Skin epidermis (tissue), 12 donors: Measurements from ENCODE around the gene LHFPL2.

ENCODE experiments used
- H3K27ac ChIP-seq, 21 experiments: fragments of 200-600 bp; sonication (generic) in 11 of 21; one replicate each; pipeline ENCODE4 v1.5.0; 2020; ENCODE audit warnings: mild to moderate bottlenecking in 3 of 21, inconsistent platforms in 2 of 21, moderate library complexity in 2 of 21
- H3K4me3 ChIP-seq, 7 experiments: fragments of 200-600 bp; sonication (generic) in 2 of 7; one replicate each; pipeline ENCODE4 v1.5.0; 2020; ENCODE audit warnings: inconsistent platforms in 2 of 7, mild to moderate bottlenecking in 2 of 7, moderate library complexity in 1 of 7

LHFPL2 gene

GRCh38 chr5:78644741-78645300 is 3.8 kb downstream of the LHFPL2 start:
- Histone ChIP-seq H3K27ac (peak overlapping the region in 1 of 21 experiments; percentile 31), H3K4me3 (no peak overlapping the region)

- no peak overlapping the region for H3K27ac ChIP-seq
Measured at GRCh38 chr5:78644129-78644528, 4.4 kb downstream of the LHFPL2 start.

DNA sequence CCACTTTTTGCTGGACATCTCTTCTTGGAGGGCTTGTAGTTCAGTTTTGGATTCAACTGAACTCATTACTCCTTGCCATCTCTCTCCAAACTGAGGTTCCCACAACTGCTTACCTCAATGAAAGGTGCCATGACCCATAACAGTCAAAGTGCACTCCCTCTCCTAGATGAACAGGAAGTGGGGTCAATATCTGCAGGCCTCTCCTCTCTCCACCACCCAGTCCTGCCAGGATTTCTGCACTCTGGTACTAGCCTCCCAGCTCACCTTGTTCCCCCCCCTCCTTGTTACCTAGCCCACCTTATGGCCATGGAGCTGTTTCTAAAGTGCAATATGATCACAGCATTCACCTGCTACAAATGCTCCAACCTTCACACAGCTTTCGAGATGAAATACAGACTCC is 5.9 kb downstream of the LHFPL2 start:
- Histone ChIP-seq H3K27ac (no peak overlapping the region), H3K4me3 (no peak overlapping the region)

More at GRCh38 chr5:78644129-78644528, 4.4 kb downstream of the LHFPL2 start:
- no peak overlapping the region for H3K4me3 ChIP-seq

- H3K27ac ChIP-seq: no peak overlapping the region
Measured at GRCh38 chr5:78640662-78641474, 7.7 kb downstream of the LHFPL2 start.

GRCh38 chr5:78639791-78640190 is 8.8 kb downstream of the LHFPL2 start:
- H3K27ac ChIP-seq: peak overlapping the region in 4 of 21 experiments; percentile 5 to 77 (median 49)
- H3K4me3 ChIP-seq: no peak overlapping the region

More at GRCh38 chr5:78640662-78641474, 7.7 kb downstream of the LHFPL2 start:
- no peak overlapping the region for H3K4me3 ChIP-seq

DNA sequence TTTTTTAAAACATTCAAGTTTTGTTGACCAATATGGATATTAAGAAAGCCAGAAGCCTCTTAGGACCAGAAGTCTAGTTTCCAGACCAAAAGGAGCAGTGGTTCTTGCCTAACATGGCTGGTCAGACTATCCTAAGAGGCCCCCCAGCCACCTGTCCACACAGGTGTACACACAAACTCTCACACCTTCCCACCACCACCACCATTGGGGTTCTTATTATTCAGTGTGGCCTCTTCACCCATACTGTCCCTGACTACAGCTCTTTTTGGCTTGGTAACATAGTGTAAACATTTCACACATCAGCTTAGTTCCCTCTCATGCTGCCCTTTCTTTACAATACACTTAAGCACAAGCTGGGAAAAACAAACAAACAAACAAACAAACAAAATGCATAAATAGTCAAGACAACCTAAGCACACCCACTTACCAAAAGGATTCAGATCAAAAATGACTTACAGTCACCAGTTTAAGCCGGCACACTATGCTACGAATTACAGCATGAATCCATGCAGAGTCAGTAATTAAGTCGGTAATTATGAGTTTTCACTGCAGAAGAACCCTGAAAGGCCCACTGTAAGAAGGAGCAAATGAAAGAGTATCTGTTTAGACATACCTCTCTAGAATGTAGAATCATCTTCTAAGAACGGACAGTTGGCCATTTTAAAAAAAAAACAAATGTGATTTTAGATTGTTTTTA is 9.5 kb downstream of the LHFPL2 start:
- no peak overlapping the region for H3K4me3 ChIP-seq

DNA sequence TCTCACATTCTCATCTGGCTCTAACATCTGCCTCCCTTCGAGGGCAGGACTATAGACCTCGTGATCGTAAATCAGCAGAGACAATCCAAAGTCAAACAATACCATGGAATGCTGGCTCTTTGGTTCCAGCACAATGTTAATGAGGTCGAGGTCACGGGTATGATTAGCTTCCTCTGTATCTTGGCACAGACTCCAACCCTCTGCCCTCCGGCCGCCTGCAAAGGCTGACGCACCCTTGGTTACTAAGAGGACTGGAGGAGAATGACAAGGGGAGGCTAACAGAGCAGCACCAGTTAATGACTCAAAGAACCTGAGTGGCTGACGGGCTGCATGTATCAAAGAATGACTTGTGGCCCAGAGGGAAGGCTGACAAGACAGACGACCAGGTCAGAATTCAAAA is 10.1 kb downstream of the LHFPL2 start:
- peak overlapping the region in 6 of 21 experiments; percentile 26 to 77 (median 51) for H3K27ac ChIP-seq
- no peak overlapping the region for H3K4me3 ChIP-seq

More for the DNA sequence above, 9.5 kb downstream of the LHFPL2 start:
- H3K27ac ChIP-seq: peak overlapping the region in 9 of 21 experiments; percentile 5 to 77 (median 48)

GRCh38 chr5:78637468-78637867 is 11.1 kb downstream of the LHFPL2 start:
- Histone ChIP-seq H3K27ac (peak overlapping the region in 5 of 21 experiments; percentile 8 to 75 (median 36)), H3K4me3 (no peak overlapping the region)

DNA sequence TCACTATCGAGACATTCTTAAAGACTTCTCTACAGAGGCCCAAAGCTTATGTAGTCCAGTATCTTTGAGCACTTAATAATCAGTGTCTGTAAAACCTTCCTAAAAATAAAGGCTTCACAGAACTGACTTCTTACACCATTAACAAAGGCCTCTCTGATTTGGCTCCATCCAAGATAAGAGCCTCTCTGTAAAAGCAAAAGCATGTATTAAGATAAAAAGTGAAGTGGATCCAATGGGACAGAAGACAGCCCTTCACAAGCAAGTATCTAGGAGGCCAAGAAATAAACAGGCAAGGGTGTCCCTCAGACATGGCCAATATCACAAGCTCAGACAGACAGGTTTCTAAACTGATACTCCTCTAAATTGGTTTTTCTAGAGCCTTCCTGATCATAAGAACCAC is 11.9 kb downstream of the LHFPL2 start:
- no peak overlapping the region for H3K4me3 ChIP-seq
- H3K27ac ChIP-seq: no peak overlapping the region

GRCh38 chr5:78634634-78635033 is 13.9 kb downstream of the LHFPL2 start:
- no peak overlapping the region for H3K27ac ChIP-seq
- no peak overlapping the region for H3K4me3 ChIP-seq

DNA sequence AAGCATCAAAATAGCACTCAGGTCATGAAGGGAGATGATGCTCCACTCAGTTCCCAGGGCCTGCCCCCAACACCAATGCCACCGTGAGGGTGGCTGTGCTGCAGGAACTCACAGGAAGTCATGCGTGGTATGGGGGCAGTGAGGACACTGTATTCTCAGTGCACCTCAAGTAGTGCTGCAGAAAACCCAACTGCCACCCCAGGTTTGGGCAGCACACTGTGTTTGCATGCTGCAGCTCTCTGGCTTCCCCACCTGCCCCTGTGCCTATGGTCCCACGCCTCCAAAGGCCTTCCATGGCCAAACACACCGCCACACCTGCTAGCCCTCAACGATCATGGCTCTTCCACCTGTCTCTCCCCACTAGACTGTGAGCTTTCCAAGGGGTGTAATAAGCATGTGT is 14.3 kb downstream of the LHFPL2 start:
- Histone ChIP-seq H3K27ac (no peak overlapping the region), H3K4me3 (no peak overlapping the region)

- Histone ChIP-seq H3K4me3 (no peak overlapping the region), H3K27ac (no peak overlapping the region)
Measured at GRCh38 chr5:78633700-78634099, 14.9 kb downstream of the LHFPL2 start.

GRCh38 chr5:78632467-78632866 is 16.1 kb downstream of the LHFPL2 start:
- no peak overlapping the region for H3K4me3 ChIP-seq
- no peak overlapping the region for H3K27ac ChIP-seq

DNA sequence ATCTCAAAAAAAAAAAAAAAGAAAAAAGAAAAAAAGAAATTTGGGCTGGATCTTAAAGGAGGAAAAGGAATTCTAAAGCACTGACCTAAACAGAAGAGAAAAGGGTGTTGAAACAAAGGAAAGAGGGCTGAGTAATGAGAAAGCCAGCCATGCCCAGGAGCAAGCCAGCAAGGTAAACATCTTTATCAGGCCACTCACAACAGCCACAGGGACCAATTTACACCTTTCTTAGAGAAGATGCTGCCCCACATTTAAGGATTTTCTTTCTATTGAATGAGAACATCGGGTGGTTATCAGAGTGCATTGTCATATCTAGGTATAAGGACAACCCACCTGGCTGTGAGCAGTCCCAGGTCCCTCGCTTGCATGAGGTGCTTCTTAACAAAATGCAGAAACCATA is 16.6 kb downstream of the LHFPL2 start:
- H3K27ac ChIP-seq: no peak overlapping the region
- H3K4me3 ChIP-seq: no peak overlapping the region

GRCh38 chr5:78630047-78630446 is 18.5 kb downstream of the LHFPL2 start:
- no peak overlapping the region for H3K27ac ChIP-seq
- no peak overlapping the region for H3K4me3 ChIP-seq

- no peak overlapping the region for H3K4me3 ChIP-seq
- H3K27ac ChIP-seq: no peak overlapping the region
Measured at GRCh38 chr5:78629624-78630023, 18.9 kb downstream of the LHFPL2 start.

GRCh38 chr5:78628270-78628992 is 20.1 kb downstream of the LHFPL2 start:
- H3K4me3 ChIP-seq: no peak overlapping the region
- no peak overlapping the region for H3K27ac ChIP-seq

DNA sequence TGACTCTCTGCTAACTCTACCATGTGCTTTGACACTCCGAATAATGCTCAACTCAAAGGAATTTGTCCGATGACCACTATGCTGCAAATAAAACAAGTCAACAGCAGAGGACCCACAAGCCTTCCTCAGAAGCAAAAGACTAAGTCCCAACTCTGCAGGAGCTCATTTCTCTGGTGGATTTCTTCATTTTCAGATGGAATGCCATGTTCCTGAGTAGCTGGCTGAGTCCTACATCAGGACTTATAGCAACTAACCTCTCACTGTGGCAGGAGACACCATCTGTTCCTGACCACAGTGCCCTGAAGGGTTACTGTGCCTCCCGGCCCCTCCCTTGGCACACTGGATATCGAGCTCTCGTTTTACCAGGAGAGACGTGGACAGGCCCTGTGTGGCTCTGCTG is 20.8 kb downstream of the LHFPL2 start:
- no peak overlapping the region for H3K4me3 ChIP-seq
- no peak overlapping the region for H3K27ac ChIP-seq

DNA sequence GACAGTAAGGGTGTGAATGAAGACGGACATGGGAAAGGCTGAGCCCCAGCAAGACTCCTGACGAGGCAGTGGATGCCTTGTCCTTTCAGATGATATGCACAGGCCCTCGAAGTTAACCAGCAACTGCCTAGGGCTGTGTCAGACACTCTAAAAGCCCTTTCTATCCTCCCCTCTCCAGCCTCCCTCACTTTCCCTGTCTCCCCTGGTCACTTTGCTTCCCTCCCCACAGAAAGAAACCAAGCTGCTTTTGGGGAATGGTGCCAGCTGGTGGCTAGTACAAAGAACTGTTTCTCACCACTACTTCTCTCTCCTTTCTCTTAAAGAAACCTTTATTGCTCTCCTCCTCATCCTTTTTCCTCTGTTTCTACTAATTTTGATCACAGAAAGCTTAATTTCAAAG is 21.4 kb downstream of the LHFPL2 start:
- no peak overlapping the region for H3K27ac ChIP-seq
- no peak overlapping the region for H3K4me3 ChIP-seq

- Histone ChIP-seq H3K27ac (no peak overlapping the region), H3K4me3 (no peak overlapping the region)
Measured at GRCh38 chr5:78626009-78626571, 22.5 kb downstream of the LHFPL2 start.
